Testis (tissue), 2 donors: ENCODE measurements around the gene MYBPH.

Source experiments
- CTCF ChIP-seq, 3 experiments: fragments of 450-650 bp in 2 of 3; fragments of 200-600 bp in 1 of 3; sonication (generic) in 1 of 3; IDR thresholded peaks; one replicate each; pipeline ENCODE4 v1.5.1; 2016 to 2019; ENCODE audit warnings: antibody characterized with exemption in 3 of 3, mild to moderate bottlenecking in 2 of 3, moderate library complexity in 1 of 3
- POLR2A ChIP-seq: fragments of 450-650 bp; IDR thresholded peaks from one replicate; pipeline ENCODE4 v1.6.1; 2017; ENCODE audit warnings: antibody characterized with exemption, mild to moderate bottlenecking, moderate library complexity

GRCh38 chr1:203122159-203122558 is 53.5 kb downstream of the MYBPH start:
- TF ChIP-seq CTCF (IDR thresholded peaks at IDR 0.05): no peak
- TF ChIP-seq POLR2A: no peak
